ENCODE results near the gene DDTL.
"Not testable (repeated sequence)": the region's sequence is repeated elsewhere in the genome, so short reads cannot be mapped to it uniquely, and the experiment has no call there.

The DDTL gene

DNA sequence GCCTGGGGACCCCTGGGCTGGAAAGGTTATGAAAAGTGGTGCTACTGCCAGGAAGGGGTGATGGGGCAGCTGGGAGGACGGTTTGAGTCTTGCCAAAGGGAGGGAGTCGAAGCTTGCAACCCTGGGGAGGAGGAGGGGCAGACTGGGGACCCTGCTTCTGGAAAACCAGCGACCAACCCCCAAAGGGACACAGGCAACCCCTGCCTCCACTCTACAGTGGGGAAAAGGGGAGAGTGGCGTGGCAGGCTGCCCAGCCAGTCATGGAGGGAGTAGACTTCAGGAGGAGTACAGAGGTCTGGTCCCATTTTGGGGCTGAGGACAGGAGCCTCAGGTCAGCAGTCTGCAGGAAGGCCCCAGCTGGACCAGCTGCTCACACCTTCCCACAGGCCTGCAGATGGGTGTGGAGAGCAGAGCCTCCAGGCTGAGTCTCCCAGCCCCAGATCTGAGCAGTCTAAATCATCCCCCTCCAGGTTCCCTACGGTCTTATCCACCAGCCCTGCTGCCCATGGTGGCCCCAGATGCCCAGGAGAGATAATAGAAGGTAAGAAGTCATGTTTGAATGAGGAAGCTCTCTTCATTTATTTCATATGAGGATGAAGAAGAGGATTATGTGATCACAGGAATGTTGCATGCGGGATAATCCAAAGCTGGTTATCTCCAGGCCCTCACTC, 4.3 kb downstream of the DDTL start:
- DNase-seq, result no peak

DNA sequence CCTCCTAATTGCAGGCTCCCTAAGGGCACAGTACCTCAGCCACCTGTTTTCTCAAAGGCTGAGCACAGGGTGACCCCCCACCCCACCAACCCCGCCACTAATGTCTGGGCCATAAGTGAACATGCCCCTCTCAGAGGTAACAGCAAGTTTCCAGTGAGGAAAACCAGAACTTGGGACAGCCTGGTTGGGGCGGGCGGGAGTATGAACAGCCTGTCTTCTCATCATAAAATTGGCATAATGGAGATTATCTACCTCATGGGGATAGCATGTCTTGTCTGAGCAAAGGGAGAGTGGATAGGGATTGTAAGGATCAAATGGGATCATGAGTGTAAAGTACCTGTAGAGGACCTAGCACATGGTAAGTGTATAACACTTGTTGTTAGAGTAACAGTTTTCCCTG, 5.2 kb downstream of the DDTL start:
- DNase-seq, result not testable (repeated sequence)

DNA sequence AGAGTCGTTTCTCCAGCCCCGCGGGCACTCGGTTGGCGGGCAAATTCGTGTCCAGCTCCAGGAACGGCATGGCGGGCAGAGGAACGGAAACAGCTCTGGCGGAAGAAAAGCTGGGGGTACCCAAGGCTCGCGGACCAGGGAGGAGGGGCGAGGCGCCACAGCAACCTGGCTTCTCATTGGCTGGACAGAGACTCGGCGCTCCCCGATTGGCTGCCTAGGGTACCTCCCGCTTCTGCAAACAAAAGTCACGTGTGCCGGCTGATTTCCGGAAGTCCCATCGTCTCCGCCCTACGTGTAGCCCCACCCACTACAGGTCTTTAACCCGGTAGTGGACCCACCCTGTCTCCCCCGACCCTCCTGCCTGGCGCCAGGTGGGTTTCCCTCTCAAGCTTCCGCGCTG, 7.7 kb downstream of the DDTL start, which contains the start of gene DDT:
Gene DDT, minus strand, starts transcription at position 97 of the 400 bp plus-strand sequence. Its CDS starts 27 bp downstream, at position 70.
- not testable (repeated sequence) for DNase-seq

DNA sequence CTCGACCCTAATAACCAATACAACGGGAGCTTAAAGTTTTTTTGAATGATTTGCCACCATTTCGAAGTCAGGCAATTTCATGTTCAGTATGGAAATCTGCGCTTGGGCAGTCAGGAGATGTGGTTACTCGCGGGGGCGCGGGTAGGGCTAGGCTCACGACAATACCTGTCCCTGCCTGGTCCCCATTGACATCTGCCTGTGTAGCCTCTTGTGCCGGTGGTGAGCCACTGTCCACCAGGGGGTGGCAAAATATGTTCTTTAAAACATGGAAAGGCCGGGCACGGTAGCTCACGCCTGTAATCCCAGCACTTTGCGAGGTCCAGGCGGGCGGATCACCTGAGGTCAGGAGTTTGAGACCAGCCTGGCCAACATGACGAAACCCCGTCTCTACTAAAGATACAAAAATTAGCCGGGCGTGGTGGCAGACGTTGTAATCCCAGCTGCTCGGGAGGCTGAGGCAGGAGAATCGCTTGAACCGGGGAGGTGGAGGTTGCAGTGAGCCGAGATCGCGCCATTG, 8.2 kb downstream of the DDTL start:
- not testable (repeated sequence) for DNase-seq

DNA sequence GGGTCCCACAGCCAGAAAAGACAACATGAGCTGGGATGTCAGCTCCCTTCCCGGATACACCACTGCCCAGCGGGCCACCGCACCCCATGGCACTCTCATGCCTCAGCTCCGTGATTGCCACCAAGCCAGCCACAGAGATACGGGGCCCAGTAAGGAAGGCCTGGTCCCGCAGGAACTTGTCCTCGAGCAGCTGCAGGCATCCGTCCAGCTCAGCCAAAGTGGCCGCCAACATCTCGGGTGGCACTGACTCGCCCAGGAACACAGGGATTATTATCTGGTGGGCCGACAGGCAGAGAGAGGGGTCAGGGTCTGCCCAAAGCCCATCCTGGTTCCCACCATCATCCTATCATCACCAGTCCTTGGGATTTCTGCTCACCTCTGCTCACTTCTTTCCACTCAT, 10.6 kb downstream of the DDTL start:
- not testable (repeated sequence) for DNase-seq

DNA sequence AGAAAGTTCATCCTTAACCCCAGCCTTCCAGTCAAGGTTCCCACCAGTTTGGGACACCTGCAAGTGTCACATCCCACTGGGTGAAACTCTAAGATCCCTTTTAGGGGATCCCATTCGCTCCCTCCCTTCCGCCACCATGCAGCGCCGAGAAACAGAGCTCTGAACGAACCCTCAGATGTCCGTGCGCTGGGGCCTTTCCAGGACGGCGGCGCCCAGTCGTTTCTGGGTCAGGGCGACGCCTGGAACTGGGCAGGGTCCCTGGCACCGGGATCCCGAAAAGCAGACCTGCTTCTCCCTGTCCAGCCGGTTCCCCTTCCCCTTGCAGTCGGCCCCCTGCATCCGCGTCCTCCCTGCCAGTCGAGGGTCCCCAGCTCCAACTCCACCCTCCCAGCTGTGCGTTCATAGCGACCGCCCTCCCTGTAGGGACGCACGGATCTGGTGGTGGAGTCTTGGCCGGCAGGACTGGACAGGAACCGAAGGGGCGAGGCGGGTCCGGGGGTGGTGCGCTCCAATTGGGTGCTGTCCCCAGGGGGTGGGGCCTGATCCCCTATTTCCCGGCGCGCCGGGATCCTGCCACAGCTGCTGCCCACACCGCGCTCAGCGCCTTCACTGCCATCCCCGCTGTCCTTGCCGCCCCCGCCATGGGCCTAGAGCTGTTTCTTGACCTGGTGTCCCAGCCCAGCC, 13.0 kb downstream of the DDTL start, which contains the start of gene GSTT2:
Gene GSTT2, plus strand, starts transcription at position 578 of the 684 bp plus-strand sequence.
- DNase-seq, result not testable (repeated sequence)

DNA sequence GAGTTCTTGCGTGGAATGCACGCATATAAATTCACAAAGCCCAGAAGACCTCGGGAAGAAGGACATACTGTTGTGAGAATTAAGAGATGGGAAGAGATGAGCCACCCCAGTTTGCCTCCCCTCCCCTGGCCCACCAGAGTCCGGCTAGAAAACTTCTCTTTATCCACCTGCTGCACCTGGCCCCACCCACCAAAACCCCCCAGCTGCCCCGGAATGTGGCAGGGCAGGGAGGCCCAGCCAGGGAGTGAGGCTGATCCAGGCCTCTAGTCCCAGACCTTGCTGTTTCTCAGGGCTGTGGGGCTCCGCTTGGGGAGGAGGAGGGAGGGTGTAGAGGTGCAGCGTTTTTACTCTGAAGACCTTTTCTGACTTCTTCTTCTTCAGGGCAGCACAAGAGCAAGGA, 13.9 kb downstream of the DDTL start:
- DNase-seq, result not testable (repeated sequence)

DNA sequence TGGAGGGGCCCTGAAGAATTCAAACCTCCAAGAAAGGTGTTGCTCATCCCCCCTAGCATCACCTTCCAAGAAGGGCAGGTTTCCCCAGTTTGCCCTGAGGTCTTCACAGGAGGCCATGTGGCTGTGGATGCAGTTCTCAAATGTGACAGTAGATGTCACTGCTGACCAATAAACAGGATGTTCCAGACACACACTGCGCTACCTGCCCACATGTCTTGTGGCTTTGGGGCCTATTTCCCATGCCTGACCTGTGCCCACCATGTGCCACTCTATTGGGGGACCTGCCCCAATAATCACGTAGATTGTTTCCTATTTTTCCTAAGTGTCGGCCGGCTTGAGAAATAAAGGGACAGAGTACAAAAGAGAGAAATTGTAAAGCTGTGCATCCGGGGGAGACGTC, 17.7 kb downstream of the DDTL start:
- peak in 1 of 2 donors; percentile 81 for DNase-seq

DNA sequence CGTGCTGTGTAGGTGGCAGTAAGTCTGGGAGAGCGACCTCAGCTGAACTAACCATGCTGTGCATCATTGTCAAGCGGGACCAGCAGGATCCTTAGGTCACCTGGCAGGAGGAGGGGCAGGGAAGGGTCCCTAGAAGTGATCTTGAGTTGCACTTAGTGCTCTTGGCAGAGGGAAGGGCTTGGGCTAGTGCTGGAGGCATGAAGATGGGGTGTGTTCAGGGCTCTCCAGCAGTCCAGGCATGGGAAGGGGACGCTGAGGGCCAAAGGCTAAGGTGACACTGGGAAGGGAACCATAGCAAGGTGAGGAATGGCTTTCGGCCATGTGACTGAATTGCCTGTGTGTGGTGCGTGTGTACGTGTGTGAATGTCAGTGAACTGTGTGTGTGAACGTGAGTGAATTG, 19.4 kb downstream of the DDTL start:
- DNase-seq, result not testable (repeated sequence)

DNA sequence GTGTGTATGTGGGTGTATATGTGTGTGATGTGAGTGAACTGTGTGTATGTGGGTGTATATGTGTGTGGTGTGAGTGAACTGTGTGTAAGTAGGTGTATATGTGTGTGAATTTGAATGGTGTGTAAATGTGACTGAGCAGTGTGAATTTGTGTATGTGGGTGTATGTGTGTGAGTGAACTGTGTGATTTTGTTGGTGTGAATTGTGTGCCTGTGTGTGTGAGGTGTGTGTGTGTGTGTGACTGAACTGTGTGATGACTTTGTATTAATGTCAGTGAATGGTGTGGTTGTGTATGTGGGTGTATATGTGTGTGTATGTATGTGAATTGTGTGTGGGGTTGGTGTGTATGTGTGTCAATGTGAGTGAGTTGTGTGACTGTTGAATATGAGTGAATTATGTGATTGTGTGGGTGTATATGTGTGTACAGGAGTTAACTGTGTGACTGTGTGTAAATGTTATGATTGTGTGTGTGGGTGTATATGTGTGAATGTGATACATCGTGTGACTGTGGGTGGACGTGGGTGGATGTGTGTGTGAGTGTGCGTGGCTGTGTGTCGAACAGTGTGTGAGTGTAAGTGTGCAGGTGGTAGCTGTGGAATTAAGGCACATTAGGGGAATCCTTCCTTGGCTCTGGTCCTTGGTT, 20.0 kb downstream of the DDTL start:
- DNase-seq, result not testable (repeated sequence)

DNA sequence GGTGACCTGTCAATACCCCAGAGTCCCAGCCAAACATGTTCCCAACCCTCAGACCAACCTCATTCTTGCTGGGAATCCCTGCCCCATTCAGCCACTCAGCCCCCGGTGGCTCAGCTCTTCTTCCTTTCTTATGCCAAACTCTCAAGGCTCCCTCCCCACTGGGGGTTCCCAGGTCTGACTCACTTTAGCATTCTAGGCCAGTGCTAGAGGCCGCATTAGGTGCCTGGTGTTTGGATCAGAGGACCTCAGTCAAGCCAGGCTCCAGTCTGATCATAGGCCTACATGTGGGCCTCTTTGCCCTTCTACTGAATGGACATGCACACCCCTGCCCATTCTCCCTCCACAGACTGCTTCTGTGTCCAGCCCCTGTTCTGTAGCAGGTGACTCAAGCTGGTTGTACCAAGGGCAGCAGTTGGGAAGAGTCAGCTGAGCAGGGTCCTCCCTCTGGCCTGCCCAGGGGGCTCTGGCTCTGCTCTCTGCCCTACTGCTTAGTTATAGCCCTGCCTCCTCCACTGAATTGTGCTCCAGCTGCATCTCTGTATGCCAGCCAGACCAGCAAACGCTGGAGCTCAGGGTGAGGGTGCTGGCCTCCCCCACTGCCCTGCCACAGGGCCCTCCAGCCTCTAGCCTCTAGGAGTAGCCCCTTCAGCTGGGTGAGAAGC, 23.0 kb downstream of the DDTL start:
- DNase-seq, result peak; percentile 34 to 69

DNA sequence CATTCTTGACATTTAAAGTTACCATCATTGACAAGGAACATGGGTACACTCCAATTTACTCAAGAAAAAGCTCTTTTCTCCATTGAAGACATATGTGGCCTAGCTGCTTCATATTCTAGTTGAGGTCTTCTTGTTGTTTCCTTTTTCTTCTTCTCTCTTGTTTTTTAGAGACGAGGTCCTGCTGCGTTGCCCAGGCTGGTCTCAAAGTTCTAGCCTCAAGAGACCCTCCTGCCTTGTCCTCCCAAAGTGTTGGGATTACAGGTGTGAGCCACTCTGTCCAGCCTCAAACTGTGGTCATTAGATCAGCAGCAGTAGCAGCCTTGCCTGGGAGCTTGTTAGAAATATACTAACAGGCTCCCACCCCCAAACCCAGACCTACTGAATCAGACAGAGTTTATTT, 26.4 kb downstream of the DDTL start:
- not testable (repeated sequence) for DNase-seq

DNA sequence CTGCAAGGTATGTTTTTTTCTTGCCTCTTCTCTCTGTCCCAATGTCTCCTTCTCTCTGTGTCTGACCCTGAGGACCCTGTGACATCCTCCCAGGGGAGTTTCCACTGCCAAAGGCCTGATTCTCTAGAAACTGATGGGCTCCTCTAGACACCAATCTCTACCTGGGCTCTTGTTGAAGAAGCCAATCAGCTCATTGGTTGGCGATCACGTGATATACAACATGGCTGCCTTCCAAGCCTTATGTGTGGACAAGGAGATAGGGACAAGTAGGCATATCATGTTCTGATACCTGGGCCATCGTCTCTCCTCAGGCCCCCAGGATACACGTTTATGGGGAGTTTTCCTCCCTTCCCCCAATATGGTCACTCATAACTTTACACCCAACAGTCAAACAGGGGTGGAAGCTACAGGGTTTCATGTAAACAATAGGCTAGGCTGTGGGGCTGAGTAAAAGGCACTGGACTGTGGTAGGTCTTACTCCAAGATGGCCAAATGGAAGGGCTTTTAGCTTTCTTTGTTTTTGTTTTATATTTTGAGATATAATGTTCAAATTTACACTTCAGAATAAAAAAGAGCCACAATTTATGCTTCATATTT, 27.0 kb downstream of the DDTL start:
- not testable (repeated sequence) for DNase-seq

DNA sequence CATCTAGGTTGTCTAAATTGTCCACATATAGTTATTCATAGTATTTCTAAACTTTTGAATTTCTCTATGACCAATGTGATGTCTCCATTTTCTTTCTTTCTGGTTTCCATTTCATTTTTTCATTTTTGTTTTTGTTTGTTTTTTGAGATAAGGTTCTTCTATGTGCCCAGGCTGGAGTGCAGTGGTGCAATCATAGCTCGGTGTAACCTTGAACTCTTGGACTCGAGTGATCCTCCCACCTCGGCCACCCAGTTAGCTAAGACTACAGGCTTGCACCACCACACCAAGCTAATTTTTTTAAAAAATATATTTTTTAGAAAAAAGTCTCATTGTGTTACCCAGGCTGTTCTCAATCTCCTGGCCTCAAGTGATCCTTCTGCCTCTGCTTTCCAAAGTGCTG, 30.4 kb downstream of the DDTL start:
- no peak for DNase-seq

DNA sequence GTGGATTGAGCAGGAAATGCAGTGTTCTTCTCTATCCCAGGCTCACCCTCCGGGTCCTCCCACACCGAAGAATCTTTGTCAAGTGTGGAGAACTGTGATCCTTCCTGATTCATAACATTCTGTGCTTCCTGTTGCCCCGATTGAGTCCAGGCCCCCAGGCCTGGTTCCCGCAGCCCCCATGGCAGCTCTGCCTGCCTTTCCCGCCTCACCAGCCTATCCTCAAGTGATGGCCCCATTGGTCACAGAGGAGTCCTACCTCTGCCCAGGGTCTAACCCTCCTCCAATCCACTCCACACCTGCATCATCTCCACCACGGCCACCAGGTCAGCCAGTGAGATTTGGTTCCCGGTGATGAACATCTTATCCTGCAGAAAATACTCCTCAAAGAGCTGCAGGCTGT, 33.1 kb downstream of the DDTL start:
- DNase-seq, result not testable (repeated sequence)

DNA sequence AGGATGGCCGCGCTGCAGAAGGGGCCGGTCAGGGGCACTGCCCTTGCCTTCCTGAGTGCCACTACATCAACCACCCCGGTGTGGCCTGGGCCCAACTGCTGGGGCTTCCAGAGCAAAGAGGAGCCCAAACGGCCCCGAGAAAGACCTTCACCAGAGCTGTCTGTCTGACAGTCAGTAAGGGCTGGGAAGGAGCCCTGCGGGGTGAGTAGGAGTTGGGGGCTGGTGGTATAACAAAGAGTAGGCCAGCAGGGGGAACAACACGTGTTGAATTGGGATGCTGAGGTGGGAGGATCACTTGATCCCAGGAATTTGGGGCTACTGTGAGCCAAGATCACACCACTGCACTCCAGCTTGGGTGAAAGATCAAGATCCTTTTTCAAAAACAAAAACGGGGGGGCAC, 34.6 kb downstream of the DDTL start:
- DNase-seq, result no peak

DNA sequence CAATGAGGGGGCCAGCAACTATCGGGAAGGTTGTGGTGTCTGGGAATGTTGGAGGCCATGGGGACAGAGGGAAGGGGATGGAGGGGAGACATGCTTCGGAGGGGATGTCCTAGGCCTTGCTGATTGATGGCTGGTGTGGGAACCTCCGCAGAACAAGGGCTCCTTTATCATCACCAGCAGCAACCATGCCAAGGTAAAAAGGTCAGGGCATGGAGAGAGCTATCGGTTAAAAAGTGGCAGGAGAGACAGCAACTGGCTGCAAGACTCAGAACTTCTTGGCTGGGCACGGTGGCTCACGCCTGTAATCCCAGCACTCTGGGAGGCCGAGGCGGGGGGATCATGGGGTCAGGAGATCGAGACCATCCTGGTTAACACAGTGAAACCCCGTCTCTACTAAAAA, 35.6 kb downstream of the DDTL start:
- DNase-seq, result no peak

DNA sequence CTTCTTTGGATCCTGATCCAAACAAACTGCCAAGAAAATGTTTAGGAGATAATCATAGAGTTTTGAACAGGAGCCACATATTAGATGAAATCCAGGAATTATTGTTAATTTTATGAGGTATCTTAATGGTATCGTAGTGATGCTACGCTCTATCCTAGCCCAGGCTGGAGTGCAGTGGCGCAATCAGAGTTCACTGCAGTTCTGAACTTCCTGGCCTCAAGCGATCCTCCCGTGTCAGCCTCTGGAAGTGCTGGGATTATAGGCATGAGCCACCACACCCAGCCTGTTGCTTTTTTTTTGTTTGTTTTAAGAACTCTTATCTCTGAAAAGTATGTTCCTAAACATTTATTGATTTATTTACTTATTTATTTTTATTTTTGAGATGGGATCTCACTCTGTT, 36.2 kb downstream of the DDTL start:
- no peak for DNase-seq

DNA sequence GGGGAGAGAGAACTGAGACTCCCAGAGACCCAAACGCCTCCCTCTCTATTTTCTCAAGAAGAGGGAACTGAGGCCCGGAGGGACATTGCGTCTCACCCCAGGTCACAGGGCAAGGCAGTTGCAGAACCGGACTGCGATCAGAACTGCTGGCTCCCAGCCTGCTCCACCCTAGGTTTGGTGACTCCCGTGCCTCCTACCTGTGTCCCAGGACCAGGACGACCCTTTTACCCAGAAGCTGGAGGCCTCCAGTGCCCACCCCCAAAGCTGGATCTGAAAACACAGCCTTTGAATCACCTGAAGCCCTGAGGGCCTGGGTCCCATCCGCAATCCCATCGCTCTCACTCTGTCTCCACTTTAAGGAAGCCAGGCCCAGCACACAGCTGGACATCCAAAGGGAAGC, 37.2 kb downstream of the DDTL start:
- DNase-seq, result no peak

DNA sequence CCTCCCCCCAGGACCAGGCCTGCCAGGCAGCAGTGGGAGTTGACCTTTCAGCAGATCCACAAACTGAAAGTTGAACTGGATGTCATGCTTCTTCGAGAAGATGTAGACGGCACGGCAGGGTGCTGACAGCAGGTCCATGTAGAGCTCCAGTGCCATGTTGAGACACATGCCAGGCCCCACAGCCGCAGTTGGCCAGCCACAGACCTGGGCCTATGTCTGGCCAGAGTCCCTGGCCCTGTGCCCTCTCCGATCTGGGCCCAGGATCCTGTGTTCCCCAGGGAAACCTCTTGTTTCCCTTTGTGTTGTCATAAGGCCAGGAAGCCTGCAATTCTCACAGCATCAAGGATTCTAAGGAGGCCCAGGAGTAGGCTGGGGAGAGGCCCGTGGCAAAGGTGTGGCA, 38.5 kb downstream of the DDTL start, which contains the start of gene GSTT4:
Gene GSTT4, minus strand, starts transcription at position 253 of the 400 bp plus-strand sequence. Its CDS starts 97 bp downstream, at position 156.
- DNase-seq, result no peak

DNA sequence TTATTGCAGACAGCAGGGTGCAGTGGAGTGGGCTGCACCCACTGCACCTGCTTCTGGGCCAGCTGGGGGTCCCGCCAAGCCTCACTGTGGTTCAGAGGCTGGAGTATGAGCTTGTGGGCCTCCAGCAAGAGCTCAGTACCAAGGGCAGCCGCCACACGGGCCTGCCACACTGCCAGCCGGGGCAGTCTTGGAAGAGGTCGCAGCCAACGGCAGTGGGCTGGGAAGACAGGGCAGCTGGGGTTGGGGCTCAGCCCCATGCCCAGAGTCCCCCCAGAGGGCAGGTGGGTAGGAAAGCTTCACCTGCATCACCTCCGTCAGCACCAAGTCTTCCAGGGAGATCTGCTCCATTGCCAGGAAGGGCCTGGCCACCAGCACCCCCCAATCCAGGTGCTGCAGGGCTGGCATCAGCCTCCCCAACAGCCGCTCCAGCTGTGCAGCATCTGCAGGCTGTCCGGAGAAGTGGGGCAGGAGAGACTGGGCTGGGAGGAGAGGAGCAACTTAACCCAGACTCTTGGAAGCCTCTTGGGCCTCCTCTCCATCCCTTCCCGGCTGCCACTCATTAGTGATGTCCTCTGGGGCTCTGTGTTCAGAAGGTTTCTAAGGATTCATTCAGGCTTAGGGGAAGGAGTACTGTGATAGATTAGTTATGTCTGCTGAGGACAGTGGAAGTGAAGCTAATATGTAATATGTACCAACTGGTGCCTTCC, 39.7 kb downstream of the DDTL start:
- no peak for DNase-seq

DNA sequence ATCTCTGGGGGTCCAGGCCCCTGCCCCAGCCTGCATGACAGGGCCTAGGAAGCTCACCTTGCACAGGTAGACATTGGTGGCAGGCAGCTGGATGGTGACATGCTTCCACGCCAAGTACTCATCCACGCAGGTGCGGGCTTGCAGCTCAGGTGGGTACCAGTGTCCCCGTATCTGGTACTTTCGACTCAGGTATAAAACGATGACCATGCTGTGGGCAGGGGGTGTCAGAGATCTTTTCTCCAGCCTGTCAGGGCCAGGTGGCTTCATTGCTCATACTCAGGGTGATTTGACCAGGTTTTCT, 40.2 kb downstream of the DDTL start:
- no peak for DNase-seq

Data from inflammatory macrophage treated with lipopolysaccharide for 1 hour (primary cell).